ENCODE results near the gene UMAD1. TPM values are rescaled to one million over a fixed set of nuclear protein-coding genes. Genes with fewer than 3 reads are reported as not detected.

The UMAD1 gene
- total RNA-seq, 1 donor from 2014 or later = 9.3 TPM

DNA sequence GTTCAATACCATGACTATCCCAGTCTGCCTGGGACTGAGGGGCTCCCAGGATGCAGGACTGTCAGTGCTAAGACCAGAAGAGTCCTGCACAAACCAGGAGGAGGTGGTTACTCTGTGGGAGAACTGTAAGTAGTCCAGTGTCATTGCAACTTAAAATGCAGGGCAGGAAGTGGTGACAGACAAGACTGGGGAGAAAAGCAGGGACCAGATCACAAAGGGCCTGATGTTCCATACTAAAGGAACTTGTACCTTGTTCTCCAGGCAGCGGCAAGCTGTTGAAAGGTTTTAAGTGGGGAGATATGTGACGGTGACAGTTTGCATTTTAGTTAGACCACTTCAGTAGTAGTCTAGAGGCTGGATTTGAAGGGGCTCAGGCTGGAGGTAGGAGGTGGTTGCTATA, 262.3 kb downstream of the UMAD1 start:
- no peaks in the 10 kb centered on the region for H3K79me2 ChIP-seq (ENCODE audit: insufficient read depth, low read length)
- FAIRE-seq = no peak
- no peaks in the 10 kb centered on the region for H3K9me3 ChIP-seq (ENCODE audit: insufficient read depth, low read depth, low read length)

DNA sequence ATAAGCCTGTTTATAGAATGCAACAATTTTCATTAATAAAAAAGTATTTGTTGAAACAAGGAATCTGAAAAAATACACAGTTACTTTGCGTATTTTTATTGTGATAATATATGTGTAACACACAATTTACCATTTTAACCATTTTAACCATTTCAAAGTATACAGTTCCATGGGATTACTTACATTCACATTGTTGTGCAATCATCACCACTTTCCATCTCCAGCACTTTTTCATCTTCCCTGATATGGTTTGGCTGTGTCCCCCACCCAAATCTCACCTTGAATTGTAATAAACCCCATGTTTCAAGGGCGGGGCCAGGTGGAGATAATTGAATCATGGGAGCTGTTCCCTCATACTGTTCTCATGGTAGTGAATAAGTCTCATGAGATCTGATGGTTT, 266.8 kb downstream of the UMAD1 start:
- Mint-ChIP-seq H3K4me1 (ENCODE audit: low read depth, unreplicated experiment) (peaks cover 13% of the 10 kb centered on the region), H3K36me3 (ENCODE audit: low read depth, unreplicated experiment) (no peaks in the 10 kb centered on the region), H3K4me3 (ENCODE audit: unreplicated experiment) (no peak overlapping the region), H3K27ac (ENCODE audit: unreplicated experiment) (no peak overlapping the region), H3K27me3 (ENCODE audit: low read depth, unreplicated experiment) (no peaks in the 10 kb centered on the region), H3K9me3 (ENCODE audit: unreplicated experiment) (no peaks in the 10 kb centered on the region)
- no peaks in the 10 kb centered on the region for H4K20me1 ChIP-seq (ENCODE audit: insufficient read depth, low read length)
- no peaks in the 10 kb centered on the region for H3K9me3 ChIP-seq (ENCODE audit: insufficient read depth, low read depth, low read length)
- TF ChIP-seq, protein P1, sequence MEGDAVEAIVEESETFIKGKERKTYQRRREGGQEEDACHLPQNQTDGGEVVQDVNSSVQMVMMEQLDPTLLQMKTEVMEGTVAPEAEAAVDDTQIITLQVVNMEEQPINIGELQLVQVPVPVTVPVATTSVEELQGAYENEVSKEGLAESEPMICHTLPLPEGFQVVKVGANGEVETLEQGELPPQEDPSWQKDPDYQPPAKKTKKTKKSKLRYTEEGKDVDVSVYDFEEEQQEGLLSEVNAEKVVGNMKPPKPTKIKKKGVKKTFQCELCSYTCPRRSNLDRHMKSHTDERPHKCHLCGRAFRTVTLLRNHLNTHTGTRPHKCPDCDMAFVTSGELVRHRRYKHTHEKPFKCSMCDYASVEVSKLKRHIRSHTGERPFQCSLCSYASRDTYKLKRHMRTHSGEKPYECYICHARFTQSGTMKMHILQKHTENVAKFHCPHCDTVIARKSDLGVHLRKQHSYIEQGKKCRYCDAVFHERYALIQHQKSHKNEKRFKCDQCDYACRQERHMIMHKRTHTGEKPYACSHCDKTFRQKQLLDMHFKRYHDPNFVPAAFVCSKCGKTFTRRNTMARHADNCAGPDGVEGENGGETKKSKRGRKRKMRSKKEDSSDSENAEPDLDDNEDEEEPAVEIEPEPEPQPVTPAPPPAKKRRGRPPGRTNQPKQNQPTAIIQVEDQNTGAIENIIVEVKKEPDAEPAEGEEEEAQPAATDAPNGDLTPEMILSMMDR (IDR thresholded peaks at IDR 0.05; ENCODE audit: insufficient read depth, low read depth, low read length) = no peak
- TF ChIP-seq EZH2 (IDR thresholded peaks at IDR 0.05; ENCODE audit: insufficient read depth, low read length) = no peak
- no peak overlapping the region for H2AFZ ChIP-seq (ENCODE audit: low read depth, low read length)
- no peak overlapping the region for H3K4me2 ChIP-seq (ENCODE audit: low read length)
- H3K4me1 ChIP-seq (ENCODE audit: insufficient read depth, low read length) = peaks cover 6% of the 10 kb centered on the region
- FAIRE-seq = no peak
- no peak overlapping the region for H3K4me3 ChIP-seq (ENCODE audit: insufficient read depth, low read depth, low read length)
- no peaks in the 10 kb centered on the region for H3K79me2 ChIP-seq (ENCODE audit: insufficient read depth, low read length)
- H3K36me3 ChIP-seq (ENCODE audit: insufficient read depth, low read length) = no peaks in the 10 kb centered on the region
- H3K9ac ChIP-seq (ENCODE audit: low read length) = no peak overlapping the region
- no peak for DNase-seq (ENCODE audit: low read depth)
- H3K27ac ChIP-seq (ENCODE audit: low read depth, low read length) = no peak overlapping the region
- H3K27me3 ChIP-seq (ENCODE audit: insufficient read depth, low read length) = no peaks in the 10 kb centered on the region

More for the DNA sequence above, 262.3 kb downstream of the UMAD1 start:
- Mint-ChIP-seq H3K27me3 (ENCODE audit: low read depth, unreplicated experiment) (no peaks in the 10 kb centered on the region), H3K4me1 (ENCODE audit: low read depth, unreplicated experiment) (peaks cover 2% of the 10 kb centered on the region), H3K36me3 (ENCODE audit: low read depth, unreplicated experiment) (no peaks in the 10 kb centered on the region), H3K4me3 (ENCODE audit: unreplicated experiment) (no peak overlapping the region), H3K27ac (ENCODE audit: unreplicated experiment) (no peak overlapping the region), H3K9me3 (ENCODE audit: unreplicated experiment) (no peaks in the 10 kb centered on the region)
- Histone ChIP-seq H4K20me1 (ENCODE audit: insufficient read depth, low read length) (no peaks in the 10 kb centered on the region), H3K27ac (ENCODE audit: low read depth, low read length) (no peak overlapping the region), H3K36me3 (ENCODE audit: insufficient read depth, low read length) (no peaks in the 10 kb centered on the region), H3K9ac (ENCODE audit: low read length) (no peak overlapping the region), H3K4me3 (ENCODE audit: insufficient read depth, low read depth, low read length) (no peak overlapping the region), H3K4me2 (ENCODE audit: low read length) (no peak overlapping the region), H2AFZ (ENCODE audit: low read depth, low read length) (no peak overlapping the region), H3K27me3 (ENCODE audit: insufficient read depth, low read length) (no peaks in the 10 kb centered on the region), H3K4me1 (ENCODE audit: insufficient read depth, low read length) (no peaks in the 10 kb centered on the region)
- TF ChIP-seq EZH2 (IDR thresholded peaks at IDR 0.05; ENCODE audit: insufficient read depth, low read length) = no peak
- TF ChIP-seq, protein P1 (IDR thresholded peaks at IDR 0.05; ENCODE audit: insufficient read depth, low read depth, low read length) = no peak
- DNase-seq (ENCODE audit: low read depth) = no peak

DNA sequence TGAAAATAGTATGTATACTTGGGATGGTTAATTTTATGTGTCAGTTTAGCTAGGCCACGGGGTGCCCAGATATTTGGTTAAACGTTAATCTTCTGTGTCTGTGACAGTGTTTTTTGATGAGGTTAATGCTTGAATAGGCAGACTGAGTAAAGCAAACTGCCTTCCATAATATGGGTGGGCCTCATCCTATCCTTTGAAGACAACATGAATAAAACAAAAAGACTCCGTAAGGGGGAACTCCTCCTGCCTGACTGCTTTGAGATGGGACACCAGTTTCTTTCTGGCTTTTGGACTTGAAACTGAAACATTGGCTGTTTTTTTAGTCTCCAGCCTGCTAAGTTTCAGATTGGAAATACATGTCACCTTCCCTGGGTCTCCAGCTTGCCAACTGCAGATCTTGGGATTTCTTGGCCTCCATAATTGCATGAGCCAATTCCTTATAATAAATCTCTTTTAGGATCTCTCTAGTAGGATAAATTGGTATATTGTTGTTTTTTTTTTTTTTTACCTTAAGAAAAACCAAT, 268.1 kb downstream of the UMAD1 start:
- H3K4me1 ChIP-seq (ENCODE audit: insufficient read depth, low read length) = peaks cover 6% of the 10 kb centered on the region
- H3K36me3 Mint-ChIP-seq (ENCODE audit: low read depth, unreplicated experiment) = no peaks in the 10 kb centered on the region
- no peak overlapping the region for H3K4me3 ChIP-seq (ENCODE audit: insufficient read depth, low read depth, low read length)
- no peak overlapping the region for H3K4me3 Mint-ChIP-seq (ENCODE audit: unreplicated experiment)
- H3K27ac ChIP-seq (ENCODE audit: low read depth, low read length) = no peak overlapping the region
- H4K20me1 ChIP-seq (ENCODE audit: insufficient read depth, low read length) = no peaks in the 10 kb centered on the region
- H3K9me3 ChIP-seq (ENCODE audit: insufficient read depth, low read depth, low read length) = no peaks in the 10 kb centered on the region
- peaks cover 15% of the 10 kb centered on the region for H3K4me1 Mint-ChIP-seq (ENCODE audit: low read depth, unreplicated experiment)
- no peaks in the 10 kb centered on the region for H3K36me3 ChIP-seq (ENCODE audit: insufficient read depth, low read length)
- FAIRE-seq = no peak
- DNase-seq (ENCODE audit: low read depth) = no peak
- H3K27me3 Mint-ChIP-seq (ENCODE audit: low read depth, unreplicated experiment) = no peaks in the 10 kb centered on the region
- H2AFZ ChIP-seq (ENCODE audit: low read depth, low read length) = no peak overlapping the region
- no peak overlapping the region for H3K9ac ChIP-seq (ENCODE audit: low read length)
- no peaks in the 10 kb centered on the region for H3K27me3 ChIP-seq (ENCODE audit: insufficient read depth, low read length)
- H3K79me2 ChIP-seq (ENCODE audit: insufficient read depth, low read length) = no peaks in the 10 kb centered on the region
- H3K4me2 ChIP-seq (ENCODE audit: low read length) = no peak overlapping the region
- no peak overlapping the region for H3K27ac Mint-ChIP-seq (ENCODE audit: unreplicated experiment)
- no peaks in the 10 kb centered on the region for H3K9me3 Mint-ChIP-seq (ENCODE audit: unreplicated experiment)
- no peak for TF ChIP-seq EZH2 (IDR thresholded peaks at IDR 0.05; ENCODE audit: insufficient read depth, low read length)
- TF ChIP-seq, protein P1 (IDR thresholded peaks at IDR 0.05; ENCODE audit: insufficient read depth, low read depth, low read length) = no peak
